GM12892 (cell line): ENCODE measurements around the gene PLPP2.

Source experiments
- POLR2A ChIP-seq: IDR thresholded peaks from 2 replicates; pipeline ENCODE4 v1.6.1; 2011; ENCODE audit warnings: low read depth, low read length, control low read depth
- POLR2AphosphoS5 ChIP-seq: IDR thresholded peaks from 2 replicates; pipeline ENCODE4 v1.6.1; 2011; ENCODE audit warnings: low read depth, low read length, control low read depth

GRCh38 chr19:281156-281853, 9.9 kb downstream of the PLPP2 start:
- TF ChIP-seq POLR2AphosphoS5 (no peak), POLR2A (no peak)
